K562 (cell line): Measurements from ENCODE around the gene BTN3A1.

Source experiments
- EZH2 ChIP-seq: IDR thresholded peaks from 2 replicates; pipeline ENCODE4 v1.6.1; 2012; ENCODE audit warnings: low read depth, mild to moderate bottlenecking, inconsistent platforms, low read length, borderline replicate concordance
- IRF1 ChIP-seq: sonication (generic); formaldehyde crosslinking; IDR thresholded peaks from 2 replicates; pipeline ENCODE4 v1.8.0; 2022; ENCODE audit warnings: missing genetic modification reagents, mild to moderate bottlenecking, borderline replicate concordance
- JUNB ChIP-seq: fragments of 450-650 bp; formaldehyde crosslinking; conservative IDR thresholded peaks from 2 replicates; pipeline ENCODE4 v1.4.0; 2020; ENCODE audit warnings: mild to moderate bottlenecking
- JUND ChIP-seq, 2 experiments: IDR thresholded peaks; 2 replicates in 1 of 2; 3 replicates in 1 of 2; pipeline ENCODE4 v1.6.1; 2011; ENCODE audit warnings: borderline replicate concordance in 2 of 2, low read depth in 2 of 2, low read length in 2 of 2, improper control_type of control experiment in 1 of 2, missing biosample characterization in 1 of 2, missing genetic modification characterization in 1 of 2, missing genetic modification reagents in 1 of 2
- LEF1 ChIP-seq: fragments of 450-650 bp; IDR thresholded peaks from 2 replicates; pipeline ENCODE4 v1.6.1; 2016; ENCODE audit warnings: mild to moderate bottlenecking
- MAZ ChIP-seq, 2 experiments: fragments of 450-650 bp in 1 of 2; sonication (generic) in 1 of 2; formaldehyde crosslinking; IDR thresholded peaks in 1 of 2; conservative IDR thresholded peaks in 1 of 2; 2 replicates each; pipeline versions ENCODE4 v1.4.0 to v1.5.0; 2020; ENCODE audit warnings: mild to moderate bottlenecking in 1 of 2, missing genetic modification reagents in 1 of 2
- POLR2AphosphoS2 ChIP-seq: IDR thresholded peaks from 2 replicates; pipeline ENCODE4 v1.6.1; 2012; ENCODE audit warnings: low read length, improper control_type of control experiment
- PRDM10 ChIP-seq: fragments of 450-650 bp; IDR thresholded peaks from 2 replicates; pipeline ENCODE4 v1.6.1; 2018; ENCODE audit not compliant: partially characterized antibody
- RAD21 ChIP-seq, 2 experiments: fragments of 250-450 bp in 1 of 2; fragments of 450-650 bp in 1 of 2; sonication (Bioruptor Pico) in 1 of 2; formaldehyde crosslinking in 1 of 2; IDR thresholded peaks in 1 of 2; conservative IDR thresholded peaks in 1 of 2; 2 replicates each; pipeline versions ENCODE4 v1.4.0 to v1.8.0; 2020 to 2022; ENCODE audit warnings: mild to moderate bottlenecking in 2 of 2, moderate library complexity in 1 of 2
- TSHZ1 ChIP-seq: fragments of 250-450 bp; sonication (Bioruptor Pico); IDR thresholded peaks from 2 replicates; pipeline ENCODE4 v1.4.0; 2020; ENCODE audit warnings: mild to moderate bottlenecking, moderate library complexity
- ZNF174 ChIP-seq: fragments of 250-450 bp; sonication (Bioruptor Pico); IDR thresholded peaks from 2 replicates; pipeline ENCODE4 v1.4.0; 2020; ENCODE audit warnings: mild to moderate bottlenecking
- TF ChIP-seq, protein P1 (sequence below): sonication (generic); formaldehyde crosslinking; IDR thresholded peaks from 2 replicates; pipeline ENCODE4 v1.8.0; 2022; ENCODE audit warnings: mild to moderate bottlenecking, missing genetic modification reagents
- TF ChIP-seq, protein P2 (sequence below): fragments of 150-350 bp; conservative IDR thresholded peaks from 2 replicates; pipeline ENCODE4 v1.6.1; 2014; ENCODE audit warnings: low read length
- TF ChIP-seq, protein P3 (sequence below): sonication (generic); formaldehyde crosslinking; IDR thresholded peaks from 2 replicates; pipeline ENCODE4 v1.9.0; 2022; ENCODE audit warnings: mild to moderate bottlenecking, missing genetic modification reagents

GRCh38 chr6:26355366-26355765 is 46.7 kb upstream of the BTN3A1 start:
- no peak for TF ChIP-seq JUND (IDR thresholded peaks at IDR 0.05; ENCODE audit: borderline replicate concordance, low read depth, low read length)
- no peak for TF ChIP-seq JUND (tag; IDR thresholded peaks at IDR 0.05; ENCODE audit: borderline replicate concordance, low read depth, low read length)
- no peak for TF ChIP-seq LEF1
- no peak for TF ChIP-seq PRDM10
- TF ChIP-seq JUNB (CRISPR knock-in tag), result no peak
- no peak for TF ChIP-seq ZNF174
- no peak for TF ChIP-seq IRF1 (CRISPR knock-in tag)
- no peak for TF ChIP-seq RAD21 (CRISPR knock-in tag; conservative IDR thresholded peaks at IDR 0.05 in 1 of 2, IDR thresholded peaks at IDR 0.05 in 1 of 2)
- TF ChIP-seq, protein P1, sequence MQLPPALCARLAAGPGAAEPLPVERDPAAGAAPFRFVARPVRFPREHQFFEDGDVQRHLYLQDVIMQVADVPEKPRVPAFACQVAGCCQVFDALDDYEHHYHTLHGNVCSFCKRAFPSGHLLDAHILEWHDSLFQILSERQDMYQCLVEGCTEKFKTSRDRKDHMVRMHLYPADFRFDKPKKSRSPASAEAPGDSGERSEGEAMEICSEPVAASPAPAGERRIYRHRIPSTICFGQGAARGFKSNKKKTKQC (CRISPR knock-in tag), result no peak
- TF ChIP-seq TSHZ1 (CRISPR knock-in tag), result no peak
- TF ChIP-seq MAZ (CRISPR knock-in tag; conservative IDR thresholded peaks at IDR 0.05 in 1 of 2, IDR thresholded peaks at IDR 0.05 in 1 of 2), result no peak
- TF ChIP-seq, protein P2, sequence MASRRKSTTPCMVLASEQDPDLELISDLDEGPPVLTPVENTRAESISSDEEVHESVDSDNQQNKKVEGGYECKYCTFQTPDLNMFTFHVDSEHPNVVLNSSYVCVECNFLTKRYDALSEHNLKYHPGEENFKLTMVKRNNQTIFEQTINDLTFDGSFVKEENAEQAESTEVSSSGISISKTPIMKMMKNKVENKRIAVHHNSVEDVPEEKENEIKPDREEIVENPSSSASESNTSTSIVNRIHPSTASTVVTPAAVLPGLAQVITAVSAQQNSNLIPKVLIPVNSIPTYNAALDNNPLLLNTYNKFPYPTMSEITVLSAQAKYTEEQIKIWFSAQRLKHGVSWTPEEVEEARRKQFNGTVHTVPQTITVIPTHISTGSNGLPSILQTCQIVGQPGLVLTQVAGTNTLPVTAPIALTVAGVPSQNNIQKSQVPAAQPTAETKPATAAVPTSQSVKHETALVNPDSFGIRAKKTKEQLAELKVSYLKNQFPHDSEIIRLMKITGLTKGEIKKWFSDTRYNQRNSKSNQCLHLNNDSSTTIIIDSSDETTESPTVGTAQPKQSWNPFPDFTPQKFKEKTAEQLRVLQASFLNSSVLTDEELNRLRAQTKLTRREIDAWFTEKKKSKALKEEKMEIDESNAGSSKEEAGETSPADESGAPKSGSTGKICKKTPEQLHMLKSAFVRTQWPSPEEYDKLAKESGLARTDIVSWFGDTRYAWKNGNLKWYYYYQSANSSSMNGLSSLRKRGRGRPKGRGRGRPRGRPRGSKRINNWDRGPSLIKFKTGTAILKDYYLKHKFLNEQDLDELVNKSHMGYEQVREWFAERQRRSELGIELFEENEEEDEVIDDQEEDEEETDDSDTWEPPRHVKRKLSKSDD, result no peak
- TF ChIP-seq, protein P3, sequence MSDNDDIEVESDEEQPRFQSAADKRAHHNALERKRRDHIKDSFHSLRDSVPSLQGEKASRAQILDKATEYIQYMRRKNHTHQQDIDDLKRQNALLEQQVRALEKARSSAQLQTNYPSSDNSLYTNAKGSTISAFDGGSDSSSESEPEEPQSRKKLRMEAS (CRISPR knock-in tag), result no peak
- no peak for TF ChIP-seq EZH2
- TF ChIP-seq POLR2AphosphoS2, result no peak
